AG10803 (cell line): ENCODE data around the gene CLCC1.
A peak's percentile ranks its signal among the peaks of the same experiment; 100 is the strongest.

ENCODE experiments used
- DNase-seq: peaks from one replicate; pipeline ENCODE4 v3.0.0; 2010; ENCODE audit warnings: low read depth
- H3K4me3 ChIP-seq: 2 replicates; pipeline ENCODE4 v1.5.1; 2011; ENCODE audit warnings: mild to moderate bottlenecking, low read length, control low read depth
- TF ChIP-seq, protein P1 (sequence below): conservative IDR thresholded peaks from 2 replicates; pipeline ENCODE4 v1.5.1; 2011; ENCODE audit warnings: mild to moderate bottlenecking, low read length, control low read depth, inconsistent platforms

CLCC1 gene

DNA sequence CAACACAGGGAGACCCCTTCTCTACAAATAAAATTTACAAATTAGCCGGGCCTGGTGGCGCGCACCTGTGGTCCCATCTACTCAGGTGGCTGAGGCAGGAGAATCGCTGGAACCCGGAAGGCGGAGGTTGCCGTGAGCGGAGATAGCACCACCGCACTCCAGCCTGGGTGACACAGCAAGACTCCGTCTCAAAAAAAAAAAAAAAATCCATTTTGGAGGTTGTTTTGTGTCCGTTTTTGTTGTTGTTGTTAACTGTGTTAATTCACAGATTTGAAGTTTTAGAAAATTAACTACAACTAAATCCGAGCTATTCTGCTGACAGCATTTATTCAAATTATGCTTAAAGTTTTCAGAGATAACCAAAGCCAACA lies 618 bp downstream of the CLCC1 start:
- no peak for DNase-seq
- peak overlapping the region; percentile 77 for H3K4me3 ChIP-seq
- TF ChIP-seq, protein P1, sequence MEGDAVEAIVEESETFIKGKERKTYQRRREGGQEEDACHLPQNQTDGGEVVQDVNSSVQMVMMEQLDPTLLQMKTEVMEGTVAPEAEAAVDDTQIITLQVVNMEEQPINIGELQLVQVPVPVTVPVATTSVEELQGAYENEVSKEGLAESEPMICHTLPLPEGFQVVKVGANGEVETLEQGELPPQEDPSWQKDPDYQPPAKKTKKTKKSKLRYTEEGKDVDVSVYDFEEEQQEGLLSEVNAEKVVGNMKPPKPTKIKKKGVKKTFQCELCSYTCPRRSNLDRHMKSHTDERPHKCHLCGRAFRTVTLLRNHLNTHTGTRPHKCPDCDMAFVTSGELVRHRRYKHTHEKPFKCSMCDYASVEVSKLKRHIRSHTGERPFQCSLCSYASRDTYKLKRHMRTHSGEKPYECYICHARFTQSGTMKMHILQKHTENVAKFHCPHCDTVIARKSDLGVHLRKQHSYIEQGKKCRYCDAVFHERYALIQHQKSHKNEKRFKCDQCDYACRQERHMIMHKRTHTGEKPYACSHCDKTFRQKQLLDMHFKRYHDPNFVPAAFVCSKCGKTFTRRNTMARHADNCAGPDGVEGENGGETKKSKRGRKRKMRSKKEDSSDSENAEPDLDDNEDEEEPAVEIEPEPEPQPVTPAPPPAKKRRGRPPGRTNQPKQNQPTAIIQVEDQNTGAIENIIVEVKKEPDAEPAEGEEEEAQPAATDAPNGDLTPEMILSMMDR: no peak

- DNase-seq: no peak
- TF ChIP-seq, protein P1: no peak
- H3K4me3 ChIP-seq: peak overlapping the region; percentile 77
Measured at GRCh38 chr1:108961752-108962486, 1.4 kb downstream of the CLCC1 start.

DNA sequence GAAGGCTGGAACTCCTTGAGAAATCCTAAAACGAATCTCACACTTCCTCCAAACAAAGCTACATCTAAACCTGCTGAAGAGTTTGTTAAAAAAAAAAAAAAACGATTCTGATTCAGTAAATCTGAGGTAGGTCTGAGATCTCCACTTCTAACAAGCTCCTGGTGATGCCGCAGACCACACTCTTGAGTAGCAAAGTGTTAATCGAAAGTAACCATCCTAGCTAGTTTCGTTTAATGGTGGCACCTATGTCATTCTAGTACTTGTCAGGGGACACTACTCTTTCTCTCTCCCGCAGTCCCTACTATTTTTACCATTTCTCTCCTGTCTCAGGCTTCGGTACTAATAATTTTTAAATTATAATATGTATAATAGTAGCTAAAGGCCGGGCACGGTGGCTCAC lies 2.1 kb downstream of the CLCC1 start:
- TF ChIP-seq, protein P1: no peak
- H3K4me3 ChIP-seq: no peak overlapping the region
- no peak for DNase-seq

GRCh38 chr1:108960719-108961118 lies 2.6 kb downstream of the CLCC1 start:
- TF ChIP-seq, protein P1: no peak
- no peak overlapping the region for H3K4me3 ChIP-seq
- DNase-seq: no peak

DNA sequence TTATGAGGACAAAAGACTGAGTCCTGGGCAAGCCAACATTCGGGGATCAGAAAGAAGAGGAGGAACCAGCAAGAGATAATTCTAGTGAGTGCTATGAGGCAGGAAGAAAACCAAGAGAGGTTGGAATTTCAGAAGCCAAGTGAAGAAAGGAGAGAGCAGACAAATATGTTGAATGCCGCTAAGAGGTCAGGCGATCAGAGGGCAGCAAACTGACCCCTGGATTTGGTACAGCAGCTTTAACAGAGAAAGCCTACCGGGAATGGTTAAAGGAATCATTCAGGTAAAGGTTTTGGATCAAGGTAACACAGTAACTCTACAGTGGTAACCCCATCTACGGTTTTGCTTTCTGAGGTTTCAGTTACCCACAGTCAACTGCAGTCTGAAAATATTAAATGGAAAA lies 5.4 kb downstream of the CLCC1 start:
- no peak overlapping the region for H3K4me3 ChIP-seq
- DNase-seq: no peak
- TF ChIP-seq, protein P1: no peak

DNA sequence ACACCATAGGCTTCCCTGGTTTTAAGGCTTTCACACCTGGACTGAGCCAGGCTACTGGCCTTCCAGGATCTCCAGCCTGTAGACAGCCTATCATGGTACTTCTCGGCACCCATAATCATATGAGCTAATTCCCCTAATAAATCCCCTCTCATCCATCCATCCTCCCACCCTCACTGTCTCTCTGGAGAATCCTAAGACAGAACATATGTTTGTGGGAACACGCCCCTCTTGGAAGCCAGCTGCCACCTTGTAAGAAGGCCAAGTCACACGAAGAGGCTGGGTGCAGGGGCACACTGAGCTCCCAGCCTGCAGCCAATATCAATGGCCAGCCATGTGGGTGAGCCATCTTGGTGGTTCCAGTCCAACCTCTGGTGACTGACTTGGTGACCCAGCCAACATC lies 7.4 kb downstream of the CLCC1 start:
- H3K4me3 ChIP-seq: no peak overlapping the region
- DNase-seq: no peak
- TF ChIP-seq, protein P1: no peak

DNA sequence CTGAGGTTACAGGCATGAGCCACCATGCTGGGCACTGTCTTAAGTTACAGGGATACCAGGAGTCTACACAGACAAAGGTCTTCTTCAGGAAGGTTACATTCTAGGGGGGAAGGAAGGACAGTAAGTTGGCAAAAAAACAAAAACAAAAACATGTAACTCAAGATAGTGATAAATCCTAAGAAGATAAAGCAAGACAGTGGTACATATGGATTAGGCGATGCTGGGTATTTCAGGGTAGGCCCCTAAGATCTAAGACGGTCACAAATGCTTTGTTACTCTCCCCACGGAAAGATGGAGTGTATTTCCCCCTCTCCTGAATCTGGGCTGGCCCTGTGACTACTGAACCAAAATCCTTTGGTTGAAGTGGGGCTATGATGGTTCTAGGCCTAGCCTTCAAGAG lies 8.2 kb downstream of the CLCC1 start:
- no peak overlapping the region for H3K4me3 ChIP-seq
- TF ChIP-seq, protein P1: no peak
- DNase-seq: no peak
